ENCODE measurements around the gene PRDM11. TPM values are rescaled to one million over a fixed set of nuclear protein-coding genes. Genes with fewer than 3 reads are reported as not detected.

PRDM11 gene
- polyA plus RNA-seq (2013, experiment 1 of 2), result 4.6 TPM
- 5.2 TPM for polyA plus RNA-seq (2013, experiment 2 of 2)

- H2AFZ ChIP-seq (ENCODE audit: low read depth, low read length), result peak within 1 kb of the TSS; percentile 16
- peak within 1 kb of the TSS; percentile 5 to 74 for H2BK12ac ChIP-seq (ENCODE audit: low read length in 2 of 2)
- DNase-seq, result peak; percentile 85
- peak within 1 kb of the TSS; percentile 92 for H2BK120ac ChIP-seq (ENCODE audit: low read depth, low read length)
- WGBS, result under 1% methylated on average over 58 of the region's 93 CpGs
- H2AK5ac ChIP-seq (ENCODE audit: low read length, severe bottlenecking), result peak within 1 kb of the TSS; percentile 42
- H3K4me1 ChIP-seq (ENCODE audit: control insufficient read depth, insufficient read depth, low read depth, low read length), result peaks cover 12% of the 10 kb centered on the region
- H3K27me3 ChIP-seq (ENCODE audit: control insufficient read depth in 1 of 2, insufficient read depth in 1 of 2, low read length in 2 of 2), result peaks cover 16 to 43% of the 10 kb centered on the region in 2 experiments
- H3K4me2 ChIP-seq (ENCODE audit: low read length, poor library complexity, severe bottlenecking), result peak within 1 kb of the TSS; percentile 91
- H2BK15ac ChIP-seq (ENCODE audit: low read depth, poor library complexity, severe bottlenecking), result peak within 1 kb of the TSS; percentile 91
- H3K23ac ChIP-seq (ENCODE audit: low read length in 2 of 2), result no peak within 1 kb of the TSS
- peak within 1 kb of the TSS; percentile 54 for H4K91ac ChIP-seq (ENCODE audit: low read length)
- peak within 1 kb of the TSS; percentile 88 to 91 for H3K18ac ChIP-seq (ENCODE audit: low read depth in 1 of 2, low read length in 2 of 2)
- H4K8ac ChIP-seq (ENCODE audit: low read length), result peak within 1 kb of the TSS; percentile 47
- peak within 1 kb of the TSS; percentile 88 for H3K27ac ChIP-seq (ENCODE audit: low read length, poor library complexity, severe bottlenecking)
- peak within 1 kb of the TSS; percentile 96 for H3K9ac ChIP-seq (ENCODE audit: low read length)
- H3K36me3 ChIP-seq (ENCODE audit: control insufficient read depth in 1 of 2, insufficient read depth in 2 of 2, low read depth in 1 of 2, low read length in 2 of 2), result no peaks in the 10 kb centered on the region
- H3K4me3 ChIP-seq (ENCODE audit: insufficient read depth in 1 of 2, low read depth in 1 of 2, low read length in 2 of 2), result peak within 1 kb of the TSS; percentile 74 to 84
- H3K4ac ChIP-seq (ENCODE audit: low read depth in 1 of 2, low read length in 2 of 2), result peak within 1 kb of the TSS; percentile 80 to 83
- H3K14ac ChIP-seq (ENCODE audit: low read length in 2 of 2), result peak within 1 kb of the TSS in 1 of 2 experiments; percentile 57
- H2BK5ac ChIP-seq (ENCODE audit: low read depth, low read length, poor library complexity, severe bottlenecking), result peak within 1 kb of the TSS; percentile 94
- peaks cover 29% of the 10 kb centered on the region for H3K79me1 ChIP-seq (replicated peaks; ENCODE audit: low read length, poor library complexity, severe bottlenecking)
- H3K9me3 ChIP-seq (ENCODE audit: control insufficient read depth, low read length), result no peaks in the 10 kb centered on the region
Observed at GRCh38 chr11:45146072-45147016, at the start of gene PRDM11. TSS of gene PRDM11 (plus strand) at chr11:45146639. CDS start at chr11:45181767, 35,128 bp downstream.

GRCh38 chr11:45097721-45098493 is 48.5 kb upstream of the PRDM11 start:
- Histone ChIP-seq H3K14ac (ENCODE audit: low read length in 2 of 2) (no peak overlapping the region), H3K4ac (ENCODE audit: low read depth in 1 of 2, low read length in 2 of 2) (no peak overlapping the region), H3K23ac (ENCODE audit: low read length in 2 of 2) (no peak overlapping the region), H3K27me3 (ENCODE audit: control insufficient read depth in 1 of 2, insufficient read depth in 1 of 2, low read length in 2 of 2) (peaks cover 59 to 66% of the 10 kb centered on the region in 2 experiments), H3K4me2 (ENCODE audit: low read length, poor library complexity, severe bottlenecking) (no peak overlapping the region), H4K91ac (ENCODE audit: low read length) (no peak overlapping the region), H3K9ac (ENCODE audit: low read length) (no peak overlapping the region), H3K27ac (ENCODE audit: low read length, poor library complexity, severe bottlenecking) (no peak overlapping the region), H3K4me3 (ENCODE audit: insufficient read depth in 1 of 2, low read depth in 1 of 2, low read length in 2 of 2) (no peak overlapping the region), H2AFZ (ENCODE audit: low read depth, low read length) (no peak overlapping the region), H3K9me3 (ENCODE audit: control insufficient read depth, low read length) (no peaks in the 10 kb centered on the region), H2BK120ac (ENCODE audit: low read depth, low read length) (no peak overlapping the region), H3K79me1 (replicated peaks; ENCODE audit: low read length, poor library complexity, severe bottlenecking) (no peaks in the 10 kb centered on the region), H4K8ac (ENCODE audit: low read length) (no peak overlapping the region), H3K36me3 (ENCODE audit: control insufficient read depth in 1 of 2, insufficient read depth in 2 of 2, low read depth in 1 of 2, low read length in 2 of 2) (no peaks in the 10 kb centered on the region), H2AK5ac (ENCODE audit: low read length, severe bottlenecking) (no peak overlapping the region), H3K18ac (ENCODE audit: low read depth in 1 of 2, low read length in 2 of 2) (no peak overlapping the region), H2BK15ac (ENCODE audit: low read depth, poor library complexity, severe bottlenecking) (no peak overlapping the region), H2BK5ac (ENCODE audit: low read depth, low read length, poor library complexity, severe bottlenecking) (no peak overlapping the region), H3K4me1 (ENCODE audit: control insufficient read depth, insufficient read depth, low read depth, low read length) (peaks cover 16% of the 10 kb centered on the region), H2BK12ac (ENCODE audit: low read length in 2 of 2) (no peak overlapping the region)
- peak; percentile 72 for DNase-seq
- WGBS, result 43% methylated on average over 10 of the region's 10 CpGs

DNA sequence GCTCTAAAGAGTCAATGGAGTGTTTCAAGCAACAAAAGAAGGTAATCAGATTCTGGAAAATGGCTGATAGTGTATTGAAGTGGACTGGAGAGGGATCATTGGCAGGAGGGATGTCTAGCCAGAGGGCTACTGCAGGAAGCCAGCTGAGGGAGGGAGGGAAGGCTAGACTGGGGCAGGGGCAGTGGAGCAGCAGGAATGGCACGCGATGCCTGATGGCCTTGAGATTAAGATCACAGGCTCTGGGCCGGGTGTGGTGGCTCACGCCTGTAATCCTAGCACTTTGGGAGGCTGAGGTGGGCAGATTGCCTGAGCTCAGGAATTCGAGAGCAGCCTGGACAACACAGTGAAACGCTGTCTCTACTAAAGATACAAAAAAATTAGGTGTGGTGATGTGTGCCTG is 47.5 kb upstream of the PRDM11 start:
- no peak overlapping the region for H3K23ac ChIP-seq (ENCODE audit: low read length in 2 of 2)
- no peak overlapping the region for H2BK5ac ChIP-seq (ENCODE audit: low read depth, low read length, poor library complexity, severe bottlenecking)
- 86% methylated on average over 6 of the region's 6 CpGs for WGBS
- H3K4me2 ChIP-seq (ENCODE audit: low read length, poor library complexity, severe bottlenecking), result no peak overlapping the region
- H2BK120ac ChIP-seq (ENCODE audit: low read depth, low read length), result no peak overlapping the region
- no peak overlapping the region for H3K14ac ChIP-seq (ENCODE audit: low read length in 2 of 2)
- H3K9me3 ChIP-seq (ENCODE audit: control insufficient read depth, low read length), result no peaks in the 10 kb centered on the region
- H3K36me3 ChIP-seq (ENCODE audit: control insufficient read depth in 1 of 2, insufficient read depth in 2 of 2, low read depth in 1 of 2, low read length in 2 of 2), result no peaks in the 10 kb centered on the region
- DNase-seq, result no peak
- H2AFZ ChIP-seq (ENCODE audit: low read depth, low read length), result no peak overlapping the region
- H3K9ac ChIP-seq (ENCODE audit: low read length), result no peak overlapping the region
- H3K79me1 ChIP-seq (replicated peaks; ENCODE audit: low read length, poor library complexity, severe bottlenecking), result no peaks in the 10 kb centered on the region
- no peak overlapping the region for H2BK15ac ChIP-seq (ENCODE audit: low read depth, poor library complexity, severe bottlenecking)
- no peak overlapping the region for H4K91ac ChIP-seq (ENCODE audit: low read length)
- no peak overlapping the region for H4K8ac ChIP-seq (ENCODE audit: low read length)
- H3K4me3 ChIP-seq (ENCODE audit: insufficient read depth in 1 of 2, low read depth in 1 of 2, low read length in 2 of 2), result no peak overlapping the region
- no peak overlapping the region for H3K4ac ChIP-seq (ENCODE audit: low read depth in 1 of 2, low read length in 2 of 2)
- H2AK5ac ChIP-seq (ENCODE audit: low read length, severe bottlenecking), result no peak overlapping the region
- H3K4me1 ChIP-seq (ENCODE audit: control insufficient read depth, insufficient read depth, low read depth, low read length), result peaks cover 10% of the 10 kb centered on the region
- peaks cover 59 to 66% of the 10 kb centered on the region in 2 experiments for H3K27me3 ChIP-seq (ENCODE audit: control insufficient read depth in 1 of 2, insufficient read depth in 1 of 2, low read length in 2 of 2)
- H3K27ac ChIP-seq (ENCODE audit: low read length, poor library complexity, severe bottlenecking), result no peak overlapping the region
- no peak overlapping the region for H2BK12ac ChIP-seq (ENCODE audit: low read length in 2 of 2)
- no peak overlapping the region for H3K18ac ChIP-seq (ENCODE audit: low read depth in 1 of 2, low read length in 2 of 2)

- Histone ChIP-seq H3K4me2 (ENCODE audit: low read length, poor library complexity, severe bottlenecking) (no peak overlapping the region), H3K9ac (ENCODE audit: low read length) (no peak overlapping the region), H3K9me3 (ENCODE audit: control insufficient read depth, low read length) (no peaks in the 10 kb centered on the region), H2BK120ac (ENCODE audit: low read depth, low read length) (no peak overlapping the region), H3K23ac (ENCODE audit: low read length in 2 of 2) (no peak overlapping the region), H3K4me1 (ENCODE audit: control insufficient read depth, insufficient read depth, low read depth, low read length) (peaks cover 11% of the 10 kb centered on the region), H3K27ac (ENCODE audit: low read length, poor library complexity, severe bottlenecking) (no peak overlapping the region), H4K91ac (ENCODE audit: low read length) (no peak overlapping the region), H3K14ac (ENCODE audit: low read length in 2 of 2) (no peak overlapping the region), H3K27me3 (ENCODE audit: control insufficient read depth in 1 of 2, insufficient read depth in 1 of 2, low read length in 2 of 2) (peaks cover 55 to 57% of the 10 kb centered on the region in 2 experiments), H2BK12ac (ENCODE audit: low read length in 2 of 2) (peak overlapping the region in 1 of 2 experiments; percentile 15), H2BK5ac (ENCODE audit: low read depth, low read length, poor library complexity, severe bottlenecking) (no peak overlapping the region), H4K8ac (ENCODE audit: low read length) (no peak overlapping the region), H2AK5ac (ENCODE audit: low read length, severe bottlenecking) (no peak overlapping the region), H3K4me3 (ENCODE audit: insufficient read depth in 1 of 2, low read depth in 1 of 2, low read length in 2 of 2) (no peak overlapping the region), H3K4ac (ENCODE audit: low read depth in 1 of 2, low read length in 2 of 2) (no peak overlapping the region), H3K18ac (ENCODE audit: low read depth in 1 of 2, low read length in 2 of 2) (no peak overlapping the region), H3K79me1 (replicated peaks; ENCODE audit: low read length, poor library complexity, severe bottlenecking) (no peaks in the 10 kb centered on the region), H3K36me3 (ENCODE audit: control insufficient read depth in 1 of 2, insufficient read depth in 2 of 2, low read depth in 1 of 2, low read length in 2 of 2) (no peaks in the 10 kb centered on the region), H2AFZ (ENCODE audit: low read depth, low read length) (no peak overlapping the region), H2BK15ac (ENCODE audit: low read depth, poor library complexity, severe bottlenecking) (no peak overlapping the region)
- DNase-seq, result peak; percentile 85
- WGBS, result 45% methylated on average over 2 of the region's 2 CpGs
Observed at GRCh38 chr11:45100339-45100738, 46.1 kb upstream of the PRDM11 start.
